Liver (tissue), 9 donors: Measurements from ENCODE around the gene SPOP. TPM values are rescaled to one million over a fixed set of nuclear protein-coding genes. Genes with fewer than 3 reads are reported as not detected.

Source experiments
- DNase-seq: peaks from one replicate; pipeline ENCODE4 v3.0.0-alpha.2; 2017; ENCODE audit warnings: low spot score
- H3K27ac ChIP-seq, 2 donors: one replicate each; pipeline ENCODE4 v1.7.0; 2013; ENCODE audit warnings: inconsistent platforms in 2 of 2, low read length in 2 of 2, control low read depth in 1 of 2, low read depth in 1 of 2, mild to moderate bottlenecking in 1 of 2
- H3K27me3 ChIP-seq, 4 donors: one replicate each; pipeline versions ENCODE4 v1.6.1 to v1.7.0; 2013; ENCODE audit warnings: low read length in 3 of 4, inconsistent platforms in 1 of 4, mild to moderate bottlenecking in 1 of 4, moderate library complexity in 1 of 4; ENCODE audit not compliant: control insufficient read depth in 4 of 4, insufficient read depth in 4 of 4
- H3K36me3 ChIP-seq, 4 donors: one replicate each; pipeline versions ENCODE4 v1.6.1 to v1.7.0; 2013; ENCODE audit warnings: low read length in 3 of 4, mild to moderate bottlenecking in 3 of 4, low read depth in 1 of 4, moderate library complexity in 1 of 4; ENCODE audit not compliant: control insufficient read depth in 4 of 4, insufficient read depth in 3 of 4
- H3K4me1 ChIP-seq, 4 donors: one replicate each; pipeline versions ENCODE4 v1.6.1 to v1.7.0; 2013; ENCODE audit warnings: low read length in 3 of 4, mild to moderate bottlenecking in 3 of 4, moderate library complexity in 1 of 4; ENCODE audit not compliant: control insufficient read depth in 4 of 4, insufficient read depth in 4 of 4
- H3K4me3 ChIP-seq, 3 donors: one replicate each; pipeline versions ENCODE4 v1.6.1 to v1.7.0; 2013; ENCODE audit warnings: low read length in 3 of 3, control low read depth in 1 of 3, low read depth in 1 of 3, mild to moderate bottlenecking in 1 of 3
- H3K9ac ChIP-seq, 2 donors: one replicate each; pipeline ENCODE4 v1.7.0; 2013; ENCODE audit warnings: low read length in 2 of 2, mild to moderate bottlenecking in 2 of 2, moderate library complexity in 2 of 2, control low read depth in 1 of 2, low read depth in 1 of 2
- H3K9me3 ChIP-seq, 4 donors: one replicate each; pipeline versions ENCODE4 v1.6.1 to v1.7.0; 2013; ENCODE audit warnings: low read length in 3 of 4; ENCODE audit not compliant: control insufficient read depth in 4 of 4
- ATF3 ChIP-seq: IDR thresholded peaks from 2 replicates; pipeline ENCODE4 v1.6.1; 2016; ENCODE audit warnings: antibody characterized with exemption
- CTCF ChIP-seq: fragments of 150-350 bp; IDR thresholded peaks from 2 replicates; pipeline ENCODE4 v1.5.1; 2017; ENCODE audit warnings: improper control_type of control experiment, low read depth, low read length; ENCODE audit not compliant: missing input control
- EGR1 ChIP-seq, 2 donors: IDR thresholded peaks; 2 replicates each; pipeline ENCODE4 v1.6.1; 2016 to 2018; ENCODE audit warnings: antibody characterized with exemption in 2 of 2, low read depth in 2 of 2
- FOXA1 ChIP-seq: IDR thresholded peaks from 2 replicates; pipeline ENCODE4 v1.6.1; 2016; ENCODE audit warnings: antibody characterized with exemption
- FOXA2 ChIP-seq: IDR thresholded peaks from 2 replicates; pipeline ENCODE4 v1.6.1; 2016; ENCODE audit warnings: antibody characterized with exemption
- GABPA ChIP-seq, 2 donors: IDR thresholded peaks in 1 of 2; conservative IDR thresholded peaks in 1 of 2; 2 replicates each; pipeline ENCODE4 v1.6.1; 2016; ENCODE audit warnings: antibody characterized with exemption in 2 of 2, mild to moderate bottlenecking in 1 of 2, moderate library complexity in 1 of 2
- HNF4A ChIP-seq, 2 donors: conservative IDR thresholded peaks; 2 replicates each; pipeline ENCODE4 v1.6.1; 2016; ENCODE audit warnings: antibody characterized with exemption in 2 of 2, mild to moderate bottlenecking in 2 of 2
- HNF4G ChIP-seq: IDR thresholded peaks from 2 replicates; pipeline ENCODE4 v1.6.1; 2016; ENCODE audit warnings: antibody characterized with exemption
- JUND ChIP-seq, 2 donors: IDR thresholded peaks; 2 replicates each; pipeline ENCODE4 v1.6.1; 2016; ENCODE audit warnings: antibody characterized with exemption in 2 of 2
- MAX ChIP-seq: IDR thresholded peaks from 2 replicates; pipeline ENCODE4 v1.6.1; 2016; ENCODE audit warnings: antibody characterized with exemption
- NR2F2 ChIP-seq: IDR thresholded peaks from 2 replicates; pipeline ENCODE4 v1.6.1; 2016; ENCODE audit warnings: antibody characterized with exemption
- RAD21 ChIP-seq, 2 donors: IDR thresholded peaks; 2 replicates each; pipeline ENCODE4 v1.6.1; 2016; ENCODE audit warnings: antibody characterized with exemption in 2 of 2, mild to moderate bottlenecking in 2 of 2
- REST ChIP-seq: IDR thresholded peaks from 2 replicates; pipeline ENCODE4 v1.6.1; 2016; ENCODE audit warnings: antibody characterized with exemption, mild to moderate bottlenecking
- RXRA ChIP-seq, 2 donors: IDR thresholded peaks; 2 replicates each; pipeline ENCODE4 v1.6.1; 2017 to 2018; ENCODE audit warnings: antibody characterized with exemption in 2 of 2, mild to moderate bottlenecking in 1 of 2
- SP1 ChIP-seq: IDR thresholded peaks from 2 replicates; pipeline ENCODE4 v1.6.1; 2018; ENCODE audit warnings: antibody characterized with exemption, mild to moderate bottlenecking
- TAF1 ChIP-seq: conservative IDR thresholded peaks from 2 replicates; pipeline ENCODE4 v1.6.1; 2016; ENCODE audit warnings: antibody characterized with exemption, mild to moderate bottlenecking
- YY1 ChIP-seq: IDR thresholded peaks from 2 replicates; pipeline ENCODE4 v1.6.1; 2016; ENCODE audit warnings: antibody characterized with exemption, mild to moderate bottlenecking
- WGBS: extraction: QIAGEN DNeasy Blood & Tissue Kit; methylation state at CpG from one replicate; pipeline ENCODE4 v1.1.7; 2013; 5-methylcytosine and 5-hydroxymethylcytosine counted together
- polyA plus RNA-seq, 2 donors: library from polyadenylated mRNA; stranded (reverse) in 1 of 2; unstranded in 1 of 2; fragments of 200-250 nt in 1 of 2; fragments of >200 nt in 1 of 2; fragmentation: Nextera tagmentation in 1 of 2; extraction: Ambion mirVana in 1 of 2; gene quantifications; one replicate each; pipeline versions ENCODE4 v1.2.1 to v1.2.3, GENCODE V29; 2013 to 2015
- total RNA-seq, 2 donors: library from RNA; depleted of rRNA; stranded (reverse); fragments of >200 nt; gene quantifications; one replicate each; pipeline ENCODE4 v1.2.3, GENCODE V29; 2014
- donor health status: healthy.
- donor health status: healthy.
- donor health status: healthy.
- donor health status: healthy.
- donor health status: healthy.

Gene SPOP
- total and polyA plus RNA-seq, 4 donors, result 21.6 to 50.8 (median 42.4) TPM

GRCh38 chr17:49637050-49637449 lies 40.8 kb downstream of the SPOP start:
- WGBS, result 92% methylated on average over 7 of the region's 7 CpGs
- no peak overlapping the region for H3K4me3 ChIP-seq
- no peak overlapping the region for H3K9ac ChIP-seq
- DNase-seq, result no peak
- H3K27me3 ChIP-seq, result no peaks in the 10 kb centered on the region
- H3K27ac ChIP-seq, result no peak overlapping the region
- H3K4me1 ChIP-seq, result peaks cover 6 to 32% (median 30%) of the 10 kb centered on the region in 4 donors
- no peaks in the 10 kb centered on the region for H3K36me3 ChIP-seq
- H3K9me3 ChIP-seq, result no peaks in the 10 kb centered on the region
- no peak for TF ChIP-seq CTCF
- no peak for TF ChIP-seq GABPA (IDR thresholded peaks at IDR 0.05 in 1 of 2, conservative IDR thresholded peaks at IDR 0.05 in 1 of 2)
- no peak for TF ChIP-seq FOXA2
- TF ChIP-seq SP1, result no peak
- no peak for TF ChIP-seq FOXA1
- no peak for TF ChIP-seq HNF4A (conservative IDR thresholded peaks at IDR 0.05)
- TF ChIP-seq MAX, result no peak
- TF ChIP-seq NR2F2, result no peak
- no peak for TF ChIP-seq YY1
- no peak for TF ChIP-seq RAD21 (IDR thresholded peaks at IDR 0.05)
- no peak for TF ChIP-seq ATF3
- TF ChIP-seq REST, result no peak
- no peak for TF ChIP-seq RXRA (IDR thresholded peaks at IDR 0.05)
- no peak for TF ChIP-seq EGR1 (IDR thresholded peaks at IDR 0.05; ENCODE audit: low read depth in 2 of 2)
- TF ChIP-seq JUND (IDR thresholded peaks at IDR 0.05), result no peak
- TF ChIP-seq TAF1, result no peak

- H3K27ac ChIP-seq, result no peak overlapping the region
- H3K4me3 ChIP-seq, result no peak overlapping the region
- H3K9me3 ChIP-seq, result no peaks in the 10 kb centered on the region
- no peaks in the 10 kb centered on the region for H3K27me3 ChIP-seq
- 65% methylated on average over 1 of the region's 1 CpG for WGBS
- peaks cover 8 to 48% (median 41%) of the 10 kb centered on the region in 4 donors for H3K4me1 ChIP-seq
- no peak for DNase-seq
- H3K9ac ChIP-seq, result no peak overlapping the region
- TF ChIP-seq RXRA (IDR thresholded peaks at IDR 0.05) (no peak), CTCF (no peak), YY1 (no peak), FOXA2 (no peak), TAF1 (no peak), EGR1 (IDR thresholded peaks at IDR 0.05; ENCODE audit: low read depth in 2 of 2) (no peak), HNF4A (conservative IDR thresholded peaks at IDR 0.05) (no peak), FOXA1 (no peak), ATF3 (no peak), HNF4G (no peak), JUND (IDR thresholded peaks at IDR 0.05) (no peak)
- H3K36me3 ChIP-seq, result no peaks in the 10 kb centered on the region
Measured at GRCh38 chr17:49635121-49635520, 42.8 kb downstream of the SPOP start.
